Esophagus squamous epithelium (tissue), 5 donors: Measurements from ENCODE around the gene LHX4. TPM values are rescaled to one million over a fixed set of nuclear protein-coding genes. Genes with fewer than 3 reads are reported as not detected.

Experiments used
- DNase-seq: peaks from one replicate; lab custom pipeline; 2025; lab: John Stamatoyannopoulos, UW
- H3K27ac ChIP-seq, 4 donors: fragments of 200-600 bp; sonication (generic); one replicate each; pipeline ENCODE4 v1.5.1; 2016 to 2019; ENCODE audit warnings: mild to moderate bottlenecking in 1 of 4
- H3K27me3 ChIP-seq, 4 donors: fragments of 200-600 bp; sonication (generic); 1 replicate in 3 of 4; 2 replicates in 1 of 4; pipeline versions ENCODE4 v1.5.1 to v1.6.0; 2017 to 2021; ENCODE audit warnings: antibody characterized with exemption in 1 of 4
- H3K36me3 ChIP-seq, 3 donors: fragments of 200-600 bp; sonication (generic); one replicate each; pipeline ENCODE4 v1.5.1; 2016 to 2019
- H3K4me1 ChIP-seq, 3 donors: fragments of 200-600 bp; sonication (generic); one replicate each; pipeline ENCODE4 v1.5.1; 2017 to 2019
- H3K4me3 ChIP-seq, 4 donors: fragments of 200-600 bp; sonication (generic); 1 replicate in 3 of 4; 2 replicates in 1 of 4; pipeline ENCODE4 v1.5.1; 2016 to 2019; ENCODE audit warnings: mild to moderate bottlenecking in 2 of 4, moderate library complexity in 1 of 4
- H3K9me3 ChIP-seq, 3 donors: fragments of 200-600 bp; sonication (generic); one replicate each; pipeline ENCODE4 v1.5.1; 2016 to 2019
- CTCF ChIP-seq, 6 experiments: fragments of 450-650 bp in 4 of 6; fragments of 200-600 bp in 2 of 6; sonication (generic) in 2 of 6; IDR thresholded peaks; one replicate each; pipeline ENCODE4 v1.5.1; 2016 to 2019; ENCODE audit warnings: antibody characterized with exemption in 6 of 6, mild to moderate bottlenecking in 4 of 6, moderate library complexity in 4 of 6
- POLR2A ChIP-seq, 4 donors: fragments of 450-650 bp; IDR thresholded peaks; one replicate each; pipeline ENCODE4 v1.6.1; 2017; ENCODE audit warnings: antibody characterized with exemption in 4 of 4, mild to moderate bottlenecking in 4 of 4, moderate library complexity in 3 of 4
- WGBS, 2 donors: methylation state at CpG; one replicate each; pipeline ENCODE4 v1.1.5; 2018; 5-methylcytosine and 5-hydroxymethylcytosine counted together
- intact Hi-C: fragments of 100-400 bp; cut with DNase I; formaldehyde crosslinking; loops from one replicate; pipeline ENCODE4 v1.15.0; 2022
- total RNA-seq, 4 donors: library from RNA; depleted of rRNA; stranded (reverse); fragments of >200 nt; gene quantifications; one replicate each; pipeline ENCODE4 v1.1.0, GENCODE V29; 2016
- donor health status: DM: yes; HTN: yes; CAD: no.

Gene LHX4
- total RNA-seq, 4 donors from 2014 or later = 0.18 to 0.38 TPM; not detected in 2

GRCh38 chr1:180234369-180235076 lies 4.5 kb downstream of the LHX4 start:
- no peak overlapping the region for H3K27ac ChIP-seq
- WGBS, 2 donors = 3 to 16% methylated on average over 8 to 16 of the region's 51 CpGs
- DNase-seq = no peak
- no peak for TF ChIP-seq POLR2A (IDR thresholded peaks at IDR 0.05)
- TF ChIP-seq CTCF (IDR thresholded peaks at IDR 0.05) = no peak
- intact Hi-C loops = no loop called here
- H3K4me1 ChIP-seq = peaks cover 45 to 71% (median 47%) of the 10 kb centered on the region in 3 donors
- no peaks in the 10 kb centered on the region for H3K36me3 ChIP-seq
- peak overlapping the region in 2 of 4 donors; percentile 20 to 47 for H3K4me3 ChIP-seq
- H3K9me3 ChIP-seq = no peaks in the 10 kb centered on the region
- peaks cover 52 to 100% (median 75%) of the 10 kb centered on the region in 4 donors for H3K27me3 ChIP-seq

- no peak overlapping the region for H3K27ac ChIP-seq
- no peaks in the 10 kb centered on the region for H3K36me3 ChIP-seq
- H3K9me3 ChIP-seq = no peaks in the 10 kb centered on the region
- H3K27me3 ChIP-seq = peaks cover 51 to 100% (median 79%) of the 10 kb centered on the region in 4 donors
- peak overlapping the region in 2 of 4 donors; percentile 20 to 47 for H3K4me3 ChIP-seq
- H3K4me1 ChIP-seq = peaks cover 44 to 66% (median 44%) of the 10 kb centered on the region in 3 donors
- no peak for DNase-seq
- intact Hi-C loops = no loop called here
- 3 to 10% methylated on average over 4 to 30 of the region's 30 CpGs for WGBS, 2 donors
- no peak for TF ChIP-seq POLR2A (IDR thresholded peaks at IDR 0.05)
- TF ChIP-seq CTCF (IDR thresholded peaks at IDR 0.05) = no peak
Measured at GRCh38 chr1:180235077-180235501, 5.0 kb downstream of the LHX4 start.

- Histone ChIP-seq H3K4me1 (peaks cover 38 to 60% (median 38%) of the 10 kb centered on the region in 3 donors), H3K36me3 (no peaks in the 10 kb centered on the region), H3K9me3 (no peaks in the 10 kb centered on the region), H3K4me3 (peak overlapping the region in 2 of 4 donors; percentile 20 to 47), H3K27ac (no peak overlapping the region), H3K27me3 (peaks cover 47 to 100% (median 77%) of the 10 kb centered on the region in 4 donors)
- WGBS, 2 donors = 9 to 17% methylated on average over 26 to 37 of the region's 49 CpGs
- intact Hi-C loops = no loop called here
- TF ChIP-seq CTCF (IDR thresholded peaks at IDR 0.05) (no peak), POLR2A (IDR thresholded peaks at IDR 0.05) (no peak)
- no peak for DNase-seq
Measured at GRCh38 chr1:180235502-180236239, 5.6 kb downstream of the LHX4 start.

- Histone ChIP-seq H3K27ac (no peak overlapping the region), H3K4me1 (peaks cover 26 to 47% (median 27%) of the 10 kb centered on the region in 3 donors), H3K9me3 (no peaks in the 10 kb centered on the region), H3K27me3 (peaks cover 36 to 100% (median 73%) of the 10 kb centered on the region in 4 donors), H3K36me3 (no peaks in the 10 kb centered on the region), H3K4me3 (no peak overlapping the region)
- no peak for TF ChIP-seq POLR2A (IDR thresholded peaks at IDR 0.05)
- TF ChIP-seq CTCF (IDR thresholded peaks at IDR 0.05) = no peak
- no peak for DNase-seq
- 6 to 10% methylated on average over 13 to 15 of the region's 16 CpGs for WGBS, 2 donors
- intact Hi-C loops = no loop called here
Measured at GRCh38 chr1:180236698-180237509, 6.8 kb downstream of the LHX4 start.
